ENCODE data around the gene TM4SF20.
"Not testable (repeated sequence)": the region's sequence is repeated elsewhere in the genome, so short reads cannot be mapped to it uniquely, and the experiment has no call there.

The TM4SF20 gene

DNA sequence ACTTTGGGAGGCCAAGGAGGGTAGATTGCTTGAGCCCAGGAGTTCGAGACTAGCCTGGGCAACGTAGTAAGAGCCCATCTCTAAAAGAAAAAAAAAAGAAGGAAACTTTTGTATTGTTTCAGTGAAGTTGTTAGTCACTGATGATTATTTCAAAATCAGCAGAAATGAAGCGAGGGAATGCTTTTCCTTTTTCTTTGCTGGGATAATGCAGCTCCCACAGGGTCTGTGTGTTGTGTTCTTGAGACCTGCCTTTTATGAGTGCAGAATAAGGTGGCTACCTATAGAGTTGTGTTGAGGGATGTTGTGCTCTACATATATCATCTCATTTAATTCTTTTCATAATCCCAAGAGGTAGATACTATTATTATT, 11.7 kb downstream of the TM4SF20 start:
- DNase-seq (ENCODE audit: low read depth in 2 of 2) = no peak

DNA sequence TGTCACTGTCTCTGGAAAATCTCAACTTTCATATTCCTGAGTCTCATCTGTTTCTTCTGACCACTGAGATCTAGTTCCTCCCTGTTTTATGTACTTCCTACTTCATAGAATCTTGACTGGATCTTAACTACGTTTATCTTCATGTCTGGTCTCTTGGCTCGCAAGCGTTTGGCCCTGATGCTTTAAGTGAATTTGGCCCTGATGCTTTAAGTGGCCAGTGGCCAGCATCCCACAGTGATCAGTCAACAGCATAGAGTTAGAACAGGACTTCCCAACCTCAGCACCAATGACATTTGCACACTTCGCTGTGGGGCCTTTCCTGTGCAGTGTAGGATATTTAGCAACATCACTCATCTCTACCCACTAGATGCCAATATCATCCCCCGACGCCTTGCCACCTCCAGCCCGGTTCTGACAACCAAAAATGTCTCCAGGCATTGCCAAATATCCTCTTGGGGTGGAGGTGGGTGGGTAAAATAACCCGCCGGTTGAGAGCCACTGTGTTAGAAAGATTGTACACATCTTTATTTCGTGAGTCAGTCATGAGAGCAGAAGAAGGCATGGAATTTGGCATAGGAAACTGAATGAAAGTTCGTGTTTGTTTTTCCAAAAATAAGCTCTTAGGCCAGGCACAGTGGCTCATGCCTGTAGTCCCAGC, 12.2 kb downstream of the TM4SF20 start:
- DNase-seq (ENCODE audit: low read depth in 2 of 2) = no peak

DNA sequence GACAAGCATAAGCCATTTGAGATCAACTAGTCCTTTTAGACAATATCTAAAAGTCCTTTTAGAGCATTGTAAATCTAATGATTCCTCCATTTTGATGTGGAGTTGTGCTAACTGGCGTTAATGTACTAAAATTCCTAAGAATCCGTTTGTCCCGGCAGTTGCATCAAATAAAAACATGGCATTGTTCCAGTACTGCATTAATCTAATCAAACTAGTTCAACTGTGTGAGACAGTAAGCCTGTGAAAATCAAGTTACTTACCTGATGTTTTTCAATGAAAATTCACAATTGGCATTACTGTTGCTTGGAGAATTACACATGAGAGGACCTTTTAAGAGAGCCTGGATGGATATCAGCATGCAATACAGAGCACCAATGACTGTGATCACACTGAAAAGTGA, 13.3 kb downstream of the TM4SF20 start:
- DNase-seq (ENCODE audit: low read depth in 2 of 2) = no peak

DNA sequence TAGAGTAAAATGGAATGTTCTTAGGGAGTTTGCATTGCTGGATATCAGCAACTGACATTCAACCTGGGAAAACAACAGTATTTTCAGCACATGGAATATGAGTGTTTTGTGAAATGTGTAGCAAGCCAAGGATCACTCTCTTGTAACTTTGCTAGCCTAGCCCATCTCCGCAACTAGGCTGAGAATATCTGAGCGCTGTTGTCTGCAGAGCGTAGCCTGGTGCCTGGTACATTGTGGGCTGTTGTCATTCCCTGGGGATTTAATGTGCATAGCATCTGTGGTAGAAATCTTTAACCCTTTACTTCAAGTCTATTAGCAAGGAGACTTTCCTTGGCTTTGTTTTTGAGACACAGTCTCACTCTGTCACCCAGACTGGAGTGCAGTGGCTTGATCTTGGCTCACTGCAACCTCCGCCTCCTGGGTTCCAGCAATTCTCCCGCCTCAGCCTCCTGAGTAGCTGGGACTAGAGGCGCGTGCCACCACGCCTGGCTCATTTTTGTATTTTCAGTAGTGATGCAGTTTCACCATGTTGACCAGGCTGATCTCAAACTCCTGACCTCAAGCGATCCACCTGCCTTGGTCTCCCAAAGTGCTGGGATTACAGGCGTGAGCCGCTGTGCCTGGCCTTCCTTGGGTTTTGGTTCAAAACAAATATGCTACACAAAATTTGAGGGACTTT, 14.4 kb downstream of the TM4SF20 start:
- DNase-seq (ENCODE audit: low read depth in 2 of 2) = not testable (repeated sequence)

DNA sequence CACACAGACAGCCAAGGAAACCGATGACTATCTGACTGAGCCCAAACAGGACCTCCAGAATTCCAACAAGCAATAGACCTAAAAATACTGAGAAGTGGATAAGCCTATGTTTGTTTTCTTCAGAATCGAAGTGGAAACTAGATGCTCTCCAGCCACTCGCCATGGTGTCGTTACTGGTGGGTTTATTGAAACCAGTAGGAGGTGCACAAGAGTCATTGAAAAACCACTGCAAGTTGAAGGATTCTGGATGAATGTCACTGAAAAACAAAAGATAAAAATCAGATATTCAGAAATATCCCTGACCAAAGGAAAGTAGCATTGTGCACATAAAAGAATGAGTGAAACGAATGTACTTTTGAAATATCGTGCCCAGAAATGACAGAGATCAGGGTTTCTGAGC, 15.3 kb downstream of the TM4SF20 start:
- no peak for DNase-seq (ENCODE audit: low read depth in 2 of 2)

DNA sequence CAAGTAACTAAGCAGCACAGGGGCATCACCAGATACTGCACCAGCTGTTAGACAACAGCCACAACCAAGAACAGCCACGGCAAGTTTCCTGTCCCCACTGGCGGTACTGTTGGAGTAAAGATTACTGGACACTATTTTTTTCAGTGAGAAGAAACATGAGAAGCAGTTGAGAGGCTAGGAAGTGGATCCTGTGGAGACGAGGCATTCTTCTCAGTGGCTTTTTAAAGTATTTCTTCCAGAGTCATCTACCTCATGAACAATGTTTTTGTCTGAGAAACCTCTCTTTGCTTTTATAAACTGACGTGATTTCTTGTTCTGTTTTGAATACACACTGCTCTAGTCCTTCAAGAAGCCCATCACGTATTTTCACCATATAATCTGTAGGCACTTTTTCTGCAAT, 18.8 kb downstream of the TM4SF20 start:
- DNase-seq (ENCODE audit: low read depth in 2 of 2) = no peak

DNA sequence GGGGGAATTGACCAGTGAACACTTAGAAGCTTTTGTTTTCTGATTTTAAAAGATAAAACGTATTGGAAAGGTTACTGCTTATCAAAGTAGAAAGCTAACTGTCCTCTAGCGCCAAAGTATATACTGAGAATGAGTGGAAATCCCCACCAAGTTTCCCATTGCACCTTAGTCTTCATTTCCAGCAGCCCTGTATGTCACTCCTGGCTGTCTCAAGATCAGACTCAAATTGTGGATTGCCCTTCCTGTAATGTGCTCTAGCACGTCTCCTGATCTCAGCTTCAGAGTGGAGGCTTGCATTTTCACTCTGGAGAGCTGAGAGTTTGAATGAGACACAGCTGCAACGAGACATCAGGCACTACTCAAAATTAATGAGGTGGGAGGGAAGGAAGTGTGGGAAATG, 27.5 kb downstream of the TM4SF20 start:
- DNase-seq (ENCODE audit: low read depth in 2 of 2) = no peak

DNA sequence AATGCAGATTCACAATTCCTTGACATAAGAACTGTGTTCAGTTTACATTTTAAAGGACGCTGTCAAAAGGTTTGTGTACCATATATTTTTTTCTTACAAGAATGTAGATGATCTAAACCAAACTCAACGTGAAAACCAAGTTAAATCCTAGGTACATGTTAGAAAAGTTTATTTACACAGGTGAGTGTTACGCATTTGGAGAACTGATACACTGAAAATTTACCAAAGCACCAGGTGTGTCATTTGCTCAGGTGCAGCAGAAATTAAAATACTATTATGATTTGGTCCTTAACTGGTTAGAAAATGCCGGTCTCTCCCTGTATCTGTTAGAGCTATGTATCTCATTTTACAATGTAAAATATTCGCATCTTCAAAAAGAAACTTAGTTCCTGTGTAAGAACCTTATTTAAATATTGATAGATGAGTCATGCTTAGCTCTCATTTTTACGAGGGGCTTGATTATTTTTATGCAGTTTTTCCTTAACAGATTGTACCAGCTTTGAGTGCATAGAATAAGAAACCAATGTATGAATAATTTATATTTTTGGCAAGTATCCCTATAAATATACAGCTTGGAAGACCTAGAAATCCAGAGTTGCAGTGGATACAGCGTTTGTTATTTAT, 29.0 kb downstream of the TM4SF20 start:
- DNase-seq (ENCODE audit: low read depth in 2 of 2) = no peak

DNA sequence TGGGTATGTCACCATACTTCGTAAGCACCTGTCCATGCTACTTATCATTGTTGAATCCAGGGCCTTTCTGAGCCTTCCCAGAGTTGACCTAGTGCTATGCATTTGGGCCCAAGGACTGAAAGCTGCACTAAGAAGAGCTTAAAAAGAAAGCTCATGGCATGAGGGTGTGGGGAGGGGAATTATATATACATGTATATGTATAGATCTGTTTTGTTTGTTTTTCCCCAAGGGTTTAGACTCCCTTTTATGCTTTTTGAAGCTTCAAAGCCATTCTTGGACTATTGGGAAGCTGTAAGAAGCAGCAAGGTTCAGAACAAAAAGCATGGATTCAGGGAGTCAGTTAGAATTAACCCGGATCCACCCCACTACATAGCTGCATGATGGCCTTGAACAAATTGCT, 30.8 kb downstream of the TM4SF20 start:
- no peak for DNase-seq (ENCODE audit: low read depth in 2 of 2)

DNA sequence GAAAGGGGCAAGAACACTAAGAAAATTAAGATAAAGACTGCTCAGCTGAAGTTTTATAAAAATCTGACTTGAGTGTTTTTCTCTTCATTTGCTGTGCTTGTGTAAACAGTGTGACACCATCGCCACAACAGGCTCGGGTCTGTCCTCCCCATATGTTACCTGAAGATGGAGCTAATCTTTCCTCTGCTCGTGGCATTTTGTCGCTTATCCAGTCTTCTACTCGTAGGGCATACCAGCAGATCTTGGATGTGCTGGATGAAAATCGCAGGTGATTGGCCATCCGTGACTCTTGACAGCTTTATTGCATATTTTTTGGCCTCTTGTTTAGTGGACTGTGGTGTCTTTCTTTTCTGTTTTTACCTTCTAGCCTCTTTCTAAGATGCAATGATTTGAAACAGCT, 32.0 kb downstream of the TM4SF20 start:
- no peak for DNase-seq (ENCODE audit: low read depth in 2 of 2)

DNA sequence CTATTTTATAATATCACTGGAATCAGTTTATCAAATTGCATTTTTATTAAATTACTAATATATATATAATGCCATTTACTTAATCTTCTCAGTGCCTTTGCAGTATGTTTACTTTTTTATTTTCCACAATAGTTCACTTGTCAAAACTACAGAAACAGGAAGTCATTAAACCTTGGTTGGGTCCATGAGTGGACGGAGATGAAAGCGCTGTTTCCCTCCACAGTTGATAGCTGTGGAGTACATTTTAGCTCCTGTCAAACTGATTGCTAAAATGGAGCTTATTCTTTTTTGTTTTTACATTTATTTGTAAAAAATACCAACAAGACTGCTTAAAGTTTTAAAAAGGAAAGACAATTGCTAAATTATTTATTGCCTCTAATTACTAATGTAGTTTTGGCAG, 34.9 kb downstream of the TM4SF20 start:
- DNase-seq (ENCODE audit: low read depth in 2 of 2) = no peak

DNA sequence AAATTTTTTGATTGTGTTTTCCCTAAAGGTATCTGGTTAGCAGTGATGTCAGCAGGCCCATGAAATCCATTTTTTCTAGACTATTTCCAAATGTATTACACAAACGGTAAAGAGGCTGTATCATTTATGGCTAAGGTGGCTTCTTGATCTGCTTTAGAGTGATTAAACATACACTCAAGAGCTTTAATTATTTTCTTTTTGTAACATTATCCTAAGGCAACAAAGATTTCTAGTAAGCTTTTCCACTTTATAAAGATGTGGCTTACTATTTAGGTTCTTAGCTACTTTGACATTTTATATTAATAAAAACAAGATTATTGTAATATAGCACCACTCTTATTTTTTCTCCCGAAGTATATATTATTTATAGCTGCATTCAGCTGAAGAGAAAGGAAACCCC, 37.6 kb downstream of the TM4SF20 start:
- no peak for DNase-seq (ENCODE audit: low read depth in 2 of 2)

DNA sequence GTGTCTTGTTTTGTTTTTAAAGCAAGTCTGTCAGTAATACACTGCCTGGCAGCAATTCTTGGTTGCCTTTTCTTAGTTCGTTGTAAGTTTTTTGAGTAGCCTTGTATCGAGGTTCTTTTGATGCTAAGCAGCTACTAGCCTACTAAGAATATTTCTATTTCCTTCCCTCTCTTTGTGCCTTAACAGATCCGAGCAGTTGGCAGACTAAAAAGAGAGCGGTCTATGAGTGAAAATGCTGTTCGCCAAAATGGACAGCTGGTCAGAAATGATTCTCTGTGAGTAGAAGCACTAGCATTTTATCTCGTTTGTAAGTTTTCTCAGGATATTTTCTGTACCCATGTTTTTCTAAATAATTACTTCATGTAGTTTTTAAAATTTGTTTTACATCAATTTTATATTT, 39.0 kb downstream of the TM4SF20 start:
- DNase-seq (ENCODE audit: low read depth in 2 of 2) = no peak

DNA sequence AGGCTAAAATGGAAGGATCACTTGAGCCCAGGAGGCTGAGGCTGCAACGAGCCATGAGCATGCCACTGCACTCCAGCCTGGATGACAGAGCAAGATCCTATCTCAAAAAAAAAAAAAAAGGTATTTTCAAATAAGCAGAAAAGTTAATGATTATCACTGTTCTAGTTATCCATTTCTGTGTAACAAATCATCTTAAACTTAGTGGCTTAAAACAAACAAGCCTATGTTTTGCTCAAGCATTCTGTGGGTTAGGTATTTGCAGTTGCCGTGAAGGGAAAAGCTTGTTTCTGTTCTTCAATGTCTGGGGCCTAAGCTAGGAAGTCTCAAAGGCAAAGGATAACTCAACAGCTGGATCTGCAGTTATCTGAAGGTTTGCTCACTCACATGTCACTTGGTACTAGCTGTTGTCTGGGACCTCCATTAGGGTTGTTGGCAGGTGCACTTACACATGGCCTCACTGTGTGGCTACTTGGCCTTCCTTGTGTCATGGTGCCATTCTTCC, 40.0 kb downstream of the TM4SF20 start:
- DNase-seq (ENCODE audit: low read depth in 2 of 2) = no peak

DNA sequence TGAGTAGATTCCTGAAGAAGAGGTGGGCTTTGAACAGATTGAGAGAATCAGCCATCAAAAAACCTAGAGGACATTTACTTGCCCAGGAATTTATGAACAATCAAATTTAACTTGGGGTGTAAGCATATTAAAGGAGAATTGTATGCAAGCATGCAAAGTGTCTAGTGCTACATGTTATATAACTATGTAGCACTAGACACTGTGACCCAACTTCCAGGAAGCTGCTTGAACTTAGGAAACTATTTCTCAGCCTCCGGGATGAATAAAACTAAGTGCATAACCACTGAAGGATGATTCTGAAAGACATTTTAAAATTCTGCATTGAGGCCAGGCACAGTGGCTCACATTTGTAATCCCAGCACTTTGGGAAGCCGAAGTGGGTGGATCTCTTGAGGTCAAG, 41.7 kb downstream of the TM4SF20 start:
- DNase-seq (ENCODE audit: low read depth in 2 of 2) = no peak

DNA sequence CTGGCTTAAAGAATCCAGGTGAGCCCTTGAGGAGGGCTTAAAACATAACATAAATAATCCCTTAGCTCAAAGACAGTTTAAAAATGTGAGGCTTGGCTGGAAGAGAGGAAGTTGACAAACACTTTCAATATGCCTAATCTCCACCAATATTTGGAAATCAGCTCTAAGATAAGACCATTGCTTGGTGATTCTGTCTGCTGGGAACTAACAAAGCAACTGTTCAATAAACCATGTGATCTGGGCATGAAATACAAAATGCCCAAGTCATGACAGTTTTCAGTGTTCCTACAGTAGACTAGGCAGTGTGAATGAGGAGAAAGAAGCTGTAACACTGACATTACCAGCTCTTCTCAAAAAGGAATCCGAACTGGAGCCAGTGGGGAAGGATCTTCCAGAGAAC, 43.4 kb downstream of the TM4SF20 start:
- DNase-seq (ENCODE audit: low read depth in 2 of 2) = no peak

DNA sequence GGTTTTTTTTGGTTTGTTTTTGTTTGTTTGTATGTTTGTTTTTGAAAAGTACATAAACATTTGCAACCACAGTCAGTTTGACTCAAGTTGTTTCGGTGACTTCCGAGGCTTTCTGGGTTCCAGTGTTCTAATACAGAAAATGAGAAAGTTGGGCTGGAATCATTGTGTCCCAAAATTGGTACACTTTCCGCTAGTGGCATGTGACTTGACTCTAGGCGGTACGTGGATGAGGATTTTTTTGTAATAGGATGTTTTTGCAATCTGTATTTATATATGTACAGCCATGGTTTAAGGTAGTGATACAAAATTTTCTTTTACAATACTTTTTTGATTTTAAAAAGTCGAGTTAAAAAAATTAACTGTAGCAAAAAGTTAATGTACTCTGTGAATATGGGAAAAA, 52.3 kb downstream of the TM4SF20 start:
- no peak for DNase-seq (ENCODE audit: low read depth in 2 of 2)

DNA sequence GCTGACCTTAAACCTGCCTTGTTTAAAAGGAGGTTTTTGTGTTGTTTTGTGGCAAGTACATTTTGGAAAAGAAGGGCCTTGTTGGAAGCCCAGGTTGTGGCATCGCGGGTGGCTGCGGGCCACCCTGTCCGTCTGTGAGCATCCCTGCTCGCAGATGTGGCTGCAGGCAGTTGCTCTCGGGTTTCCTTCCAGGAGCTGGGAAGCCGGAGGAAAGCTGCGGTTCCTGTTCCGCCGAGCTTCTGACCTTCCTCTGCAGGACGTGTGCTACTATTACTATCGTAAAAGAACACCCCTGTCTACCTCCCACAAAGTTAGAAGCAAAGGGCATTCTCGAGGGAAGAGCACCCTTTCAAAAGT, 53.3 kb downstream of the TM4SF20 start:
- DNase-seq (ENCODE audit: low read depth in 2 of 2) = no peak

DNA sequence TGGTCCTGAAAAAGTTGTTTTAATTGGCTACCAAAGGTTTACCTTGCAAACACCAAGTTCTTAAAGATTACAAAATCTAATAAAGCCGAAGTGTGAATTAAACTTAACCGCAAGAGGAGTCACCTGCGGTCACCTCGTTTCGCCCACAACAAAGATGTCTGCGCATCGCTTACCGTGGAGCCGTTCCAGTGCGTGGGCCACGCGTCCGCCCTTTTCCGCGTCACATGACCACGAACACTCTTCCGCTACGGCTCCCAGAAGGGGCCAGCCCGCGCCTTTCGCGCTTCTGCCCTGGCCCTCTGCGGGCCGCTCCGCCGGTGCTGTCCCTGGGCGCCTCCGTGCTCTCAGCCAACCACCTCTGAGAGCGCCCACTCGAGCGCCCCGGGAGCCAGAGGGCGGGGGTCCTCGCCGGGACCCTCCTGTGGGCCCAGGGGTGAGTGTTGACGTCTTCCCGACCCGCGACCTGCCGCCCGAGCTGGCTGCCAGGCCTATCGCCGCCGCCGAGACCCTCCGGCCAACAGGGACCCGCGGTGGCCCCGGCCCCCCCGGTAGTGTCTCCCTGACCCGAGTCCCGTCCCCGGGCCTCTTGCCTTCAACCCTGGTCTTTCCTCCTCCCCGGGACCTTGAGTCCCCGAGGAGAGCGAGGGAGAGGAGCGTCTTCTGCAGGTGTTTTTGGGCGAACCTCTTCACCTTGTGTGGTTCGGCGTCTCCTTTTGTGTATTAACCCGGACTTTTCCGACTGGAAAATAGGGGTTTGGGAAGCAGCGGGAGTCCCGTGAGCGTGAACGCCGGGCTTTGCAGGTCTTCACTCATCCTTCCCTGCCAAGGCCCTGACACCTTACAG, 53.9 kb downstream of the TM4SF20 start, which contains the start of gene MFF:
Gene MFF, plus strand, starts transcription at position 257 of the 844 bp plus-strand sequence. CDS start 5,415 bp downstream, outside the sequence.
- peak; percentile 91 for DNase-seq (ENCODE audit: low read depth in 2 of 2)

DNA sequence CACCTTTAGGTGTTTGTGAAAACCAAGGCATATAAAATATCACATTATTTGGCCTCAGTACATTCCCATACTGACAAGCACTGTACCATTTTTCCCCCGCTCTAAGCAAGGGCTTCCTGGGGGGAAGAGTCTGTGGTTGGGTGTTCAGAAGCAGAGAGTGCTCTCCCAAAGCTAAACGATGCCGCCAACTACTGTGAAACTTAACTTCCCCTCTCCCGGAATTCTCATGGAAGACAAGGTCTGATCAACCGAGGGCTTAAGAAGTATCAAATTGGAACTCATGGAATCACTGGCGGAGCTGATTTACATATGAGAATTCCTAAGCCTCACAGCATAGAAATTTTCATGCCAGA, 54.5 kb downstream of the TM4SF20 start:
- DNase-seq (ENCODE audit: low read depth in 2 of 2) = no peak

DNA sequence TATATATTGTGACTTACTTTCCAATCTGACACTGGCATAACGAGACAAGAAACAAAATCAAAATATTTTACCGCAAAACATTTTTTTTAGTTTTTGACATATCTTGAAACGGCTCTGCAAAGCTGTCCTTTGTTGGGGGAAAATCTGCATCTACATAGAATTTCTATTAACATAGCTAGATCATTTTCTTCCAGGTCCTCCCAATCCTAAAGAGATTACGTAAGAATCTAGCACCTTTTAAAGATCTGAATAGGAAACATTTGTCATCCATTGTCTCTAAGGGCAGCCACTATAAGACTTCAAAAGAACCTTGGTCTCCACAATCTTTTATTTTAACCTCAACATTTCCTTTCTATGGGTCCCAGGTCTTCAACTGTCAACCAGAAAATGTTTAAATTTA, 55.3 kb downstream of the TM4SF20 start:
- DNase-seq (ENCODE audit: low read depth in 2 of 2) = no peak

DNA sequence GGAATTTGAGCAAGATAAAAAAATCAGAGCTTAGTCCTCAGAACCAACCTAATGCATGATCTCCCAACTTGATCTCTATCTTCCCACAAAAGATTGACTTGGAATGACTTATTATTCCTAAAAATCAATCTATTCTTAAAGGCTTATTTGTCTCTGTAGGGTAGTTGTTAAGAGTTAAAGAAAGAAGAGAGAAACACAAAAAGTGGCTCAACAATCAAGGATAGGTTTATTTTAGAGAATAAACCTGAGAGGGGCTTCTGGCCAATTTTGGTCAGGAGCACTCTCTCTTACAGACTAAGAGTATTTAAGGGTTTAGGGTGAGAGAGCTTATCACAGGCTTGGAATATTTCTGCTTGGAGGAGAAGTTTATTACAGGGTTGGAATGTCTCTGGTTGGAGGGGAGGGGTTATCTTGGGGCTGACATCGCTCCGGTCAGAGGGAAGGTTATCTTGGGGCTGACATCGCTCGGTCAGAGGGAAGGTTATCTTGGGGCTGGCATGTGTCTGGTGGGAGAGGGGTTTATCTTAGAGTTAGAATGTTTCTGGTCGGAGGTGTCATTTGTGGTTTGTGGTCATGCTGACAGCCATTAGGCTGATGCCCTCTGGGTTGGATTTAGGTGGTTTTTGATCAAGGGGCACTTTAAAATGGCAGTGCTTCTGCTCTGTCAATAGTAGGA, 56.4 kb downstream of the TM4SF20 start:
- DNase-seq (ENCODE audit: low read depth in 2 of 2) = no peak

Measured in stimulated activated CD4-positive, alpha-beta T cell treated with anti-CD3 and anti-CD28 coated beads, Interleukin-12 subunit alpha, Interleukin-12 subunit beta, amount 100 ng/mL, for 24 hours (primary cell).